BE2C (cell line): Measurements from ENCODE around the gene RNPEPL1.
A peak's percentile ranks its signal among the peaks of the same experiment; 100 is the strongest.
"Not testable (repeated sequence)": the region's sequence is repeated elsewhere in the genome, so short reads cannot be mapped to it uniquely, and the experiment has no call there.

Source experiments
- DNase-seq: peaks from one replicate; pipeline ENCODE4 v3.0.0-alpha.2; 2020
- H3K27me3 ChIP-seq: fragments of 250-450 bp; sonication (Bioruptor Pico); 2 replicates; pipeline ENCODE4 v1.5.1; 2020; ENCODE audit warnings: mild to moderate bottlenecking
- H3K36me3 ChIP-seq: fragments of 250-450 bp; sonication (Bioruptor Pico); 2 replicates; pipeline ENCODE4 v1.5.1; 2020; ENCODE audit warnings: mild to moderate bottlenecking
- H3K4me1 ChIP-seq: fragments of 250-450 bp; sonication (Bioruptor Pico); 2 replicates; pipeline ENCODE4 v1.5.1; 2020
- H3K4me3 ChIP-seq: 2 replicates; pipeline ENCODE4 v1.5.1; 2011; ENCODE audit warnings: low read depth, low read length
- H3K9me3 ChIP-seq: fragments of 250-450 bp; sonication (Bioruptor Pico); 2 replicates; pipeline ENCODE4 v1.5.1; 2020
- TF ChIP-seq, protein P1 (sequence below): IDR thresholded peaks from 2 replicates; pipeline ENCODE4 v1.5.1; 2012; ENCODE audit warnings: mild to moderate bottlenecking, low read depth, low read length

RNPEPL1 gene

DNA sequence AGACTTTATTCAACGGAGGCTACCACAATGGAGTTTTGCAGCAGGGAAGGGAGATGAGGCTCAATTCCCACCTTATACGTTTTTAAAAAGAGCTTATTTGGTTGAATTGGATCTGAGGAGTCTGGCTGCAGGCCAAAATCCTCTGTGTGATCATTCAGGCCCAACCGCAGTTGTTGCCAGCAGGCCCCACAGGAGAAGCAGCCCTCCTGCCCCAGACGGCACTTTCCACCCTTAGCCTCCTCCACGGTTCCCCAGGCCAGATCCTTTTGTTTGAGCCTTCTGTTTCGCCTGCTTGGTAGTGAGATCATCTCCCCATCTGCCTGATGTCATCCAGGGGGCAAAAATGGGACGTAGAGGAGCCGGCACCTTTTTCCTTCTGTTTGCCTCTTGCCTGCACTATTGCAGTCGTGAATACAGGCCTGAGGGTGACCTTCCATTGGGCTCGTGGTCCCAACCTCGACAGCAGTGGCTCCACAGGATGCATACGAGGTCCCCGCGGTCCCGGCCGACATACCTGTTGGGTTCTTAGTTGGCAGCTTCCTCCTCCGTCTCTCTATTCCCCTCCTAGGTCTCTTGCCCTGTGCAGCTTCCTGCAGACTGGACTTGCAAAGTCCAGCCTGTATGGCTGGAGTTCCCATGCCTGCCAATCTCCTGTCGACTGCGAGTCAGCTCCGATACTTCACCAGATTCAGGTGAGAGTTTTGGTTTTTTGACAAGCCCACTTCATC, 47.7 kb downstream of the RNPEPL1 start:
- Histone ChIP-seq H3K36me3 (no peaks in the 10 kb centered on the region), H3K4me1 (no peaks in the 10 kb centered on the region), H3K27me3 (no peaks in the 10 kb centered on the region), H3K9me3 (no peaks in the 10 kb centered on the region), H3K4me3 (no peak overlapping the region)
- TF ChIP-seq, protein P1, sequence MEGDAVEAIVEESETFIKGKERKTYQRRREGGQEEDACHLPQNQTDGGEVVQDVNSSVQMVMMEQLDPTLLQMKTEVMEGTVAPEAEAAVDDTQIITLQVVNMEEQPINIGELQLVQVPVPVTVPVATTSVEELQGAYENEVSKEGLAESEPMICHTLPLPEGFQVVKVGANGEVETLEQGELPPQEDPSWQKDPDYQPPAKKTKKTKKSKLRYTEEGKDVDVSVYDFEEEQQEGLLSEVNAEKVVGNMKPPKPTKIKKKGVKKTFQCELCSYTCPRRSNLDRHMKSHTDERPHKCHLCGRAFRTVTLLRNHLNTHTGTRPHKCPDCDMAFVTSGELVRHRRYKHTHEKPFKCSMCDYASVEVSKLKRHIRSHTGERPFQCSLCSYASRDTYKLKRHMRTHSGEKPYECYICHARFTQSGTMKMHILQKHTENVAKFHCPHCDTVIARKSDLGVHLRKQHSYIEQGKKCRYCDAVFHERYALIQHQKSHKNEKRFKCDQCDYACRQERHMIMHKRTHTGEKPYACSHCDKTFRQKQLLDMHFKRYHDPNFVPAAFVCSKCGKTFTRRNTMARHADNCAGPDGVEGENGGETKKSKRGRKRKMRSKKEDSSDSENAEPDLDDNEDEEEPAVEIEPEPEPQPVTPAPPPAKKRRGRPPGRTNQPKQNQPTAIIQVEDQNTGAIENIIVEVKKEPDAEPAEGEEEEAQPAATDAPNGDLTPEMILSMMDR, result no peak
- peak; percentile 41 for DNase-seq

DNA sequence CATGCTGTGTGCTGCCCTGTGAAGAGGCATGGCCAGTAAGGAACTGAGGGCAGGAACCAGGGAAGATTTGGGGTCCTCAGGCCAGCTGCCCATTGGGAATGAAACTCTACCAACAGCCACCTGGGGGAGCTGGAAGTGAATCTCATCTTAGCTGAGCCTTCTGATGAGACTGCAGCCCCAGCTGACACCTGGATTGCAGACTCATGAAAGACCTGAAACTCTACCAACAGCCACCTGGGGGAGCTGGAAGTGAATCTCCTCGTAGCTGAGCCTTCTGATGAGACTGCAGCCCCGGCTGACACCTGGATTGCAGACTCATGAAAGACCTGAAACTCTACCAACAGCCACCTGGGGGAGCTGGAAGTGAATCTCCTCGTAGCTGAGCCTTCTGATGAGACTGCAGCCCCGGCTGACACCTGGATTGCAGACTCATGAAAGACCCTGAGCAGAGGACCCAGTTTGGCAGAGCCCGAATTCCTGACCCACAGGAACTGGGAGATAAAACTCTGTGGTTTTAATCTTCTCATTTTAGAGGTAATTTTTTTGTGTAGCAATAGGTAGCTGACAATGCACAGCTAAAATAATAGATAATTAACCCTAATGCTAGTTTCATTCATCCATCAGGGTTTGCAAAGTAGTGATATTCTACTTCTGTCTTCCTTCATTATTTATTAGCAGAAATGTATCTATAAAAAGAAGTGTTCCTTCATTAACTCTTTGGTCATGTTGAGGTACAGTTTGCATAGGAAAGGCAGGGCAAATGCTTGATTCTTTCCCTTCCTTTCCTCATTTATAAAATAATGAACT, 48.8 kb downstream of the RNPEPL1 start:
- H3K4me1 ChIP-seq, H3K4me3 ChIP-seq, H3K36me3 ChIP-seq, H3K9me3 ChIP-seq, H3K27me3 ChIP-seq: not testable (repeated sequence)
- DNase-seq, result peak; percentile 3
- TF ChIP-seq, protein P1, result 0 out of 2 replicates have a peak, but pooled peaks have one; percentile 3

DNA sequence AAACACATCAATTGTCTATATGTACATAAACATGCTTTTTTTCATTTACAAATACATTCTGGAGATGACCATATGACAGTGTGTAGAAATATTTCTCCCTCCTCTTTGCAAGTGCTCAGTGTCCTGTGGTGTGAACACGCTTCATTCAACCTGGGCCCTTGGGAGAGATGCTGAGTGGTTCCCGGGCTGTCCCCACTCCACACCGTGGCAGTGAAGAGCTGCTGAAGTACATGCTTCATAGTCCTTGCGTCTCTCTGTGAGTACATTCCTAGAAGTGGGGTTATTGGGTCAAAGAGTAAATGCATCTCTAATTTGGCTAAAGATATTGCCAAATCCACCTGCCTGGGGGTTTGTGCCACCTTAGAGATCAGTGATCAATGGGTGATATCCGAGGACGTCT, 50.5 kb downstream of the RNPEPL1 start:
- Histone ChIP-seq H3K4me3 (no peak overlapping the region), H3K36me3 (no peaks in the 10 kb centered on the region), H3K4me1 (peaks cover 5% of the 10 kb centered on the region), H3K27me3 (no peaks in the 10 kb centered on the region), H3K9me3 (no peaks in the 10 kb centered on the region)
- peak; percentile 3 for DNase-seq
- TF ChIP-seq, protein P1, result no peak

DNA sequence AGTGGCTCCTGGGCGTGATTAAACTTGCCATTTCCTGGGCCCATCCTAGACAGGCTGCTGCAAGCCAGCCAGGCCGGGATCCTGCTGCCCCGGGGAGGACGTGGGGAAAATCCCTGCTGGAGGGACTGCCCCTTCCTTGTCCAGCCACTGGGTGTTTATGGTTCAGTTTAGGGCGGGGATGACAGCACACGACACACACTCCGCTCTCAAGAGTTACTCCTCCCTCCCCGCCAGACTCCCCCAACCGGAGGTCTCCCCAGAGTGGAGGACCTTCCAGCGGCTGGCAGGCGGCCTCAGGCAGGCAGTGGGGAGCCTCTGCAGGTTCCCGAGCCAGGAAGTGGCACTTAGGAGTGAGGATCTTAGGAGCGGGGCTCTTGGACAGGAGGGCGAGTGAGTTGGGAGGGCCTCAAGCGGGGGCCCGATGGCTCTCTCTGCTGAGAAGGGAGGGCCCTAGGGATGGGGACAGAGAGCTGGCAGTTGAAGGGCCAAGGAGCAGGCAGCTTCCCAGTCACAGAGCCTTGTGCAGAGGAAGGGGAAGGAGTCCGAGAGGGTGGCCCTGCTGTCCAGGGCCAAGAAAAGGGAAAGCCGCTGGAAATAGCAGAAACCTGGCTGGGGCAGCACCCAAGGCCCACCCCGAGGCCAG, 51.3 kb downstream of the RNPEPL1 start:
- peak; percentile 4 for DNase-seq
- no peak overlapping the region for H3K4me3 ChIP-seq
- H3K27me3 ChIP-seq, result no peaks in the 10 kb centered on the region
- H3K36me3 ChIP-seq, result no peaks in the 10 kb centered on the region
- TF ChIP-seq, protein P1, result no peak
- H3K4me1 ChIP-seq, result peaks cover 5% of the 10 kb centered on the region
- H3K9me3 ChIP-seq, result no peaks in the 10 kb centered on the region

DNA sequence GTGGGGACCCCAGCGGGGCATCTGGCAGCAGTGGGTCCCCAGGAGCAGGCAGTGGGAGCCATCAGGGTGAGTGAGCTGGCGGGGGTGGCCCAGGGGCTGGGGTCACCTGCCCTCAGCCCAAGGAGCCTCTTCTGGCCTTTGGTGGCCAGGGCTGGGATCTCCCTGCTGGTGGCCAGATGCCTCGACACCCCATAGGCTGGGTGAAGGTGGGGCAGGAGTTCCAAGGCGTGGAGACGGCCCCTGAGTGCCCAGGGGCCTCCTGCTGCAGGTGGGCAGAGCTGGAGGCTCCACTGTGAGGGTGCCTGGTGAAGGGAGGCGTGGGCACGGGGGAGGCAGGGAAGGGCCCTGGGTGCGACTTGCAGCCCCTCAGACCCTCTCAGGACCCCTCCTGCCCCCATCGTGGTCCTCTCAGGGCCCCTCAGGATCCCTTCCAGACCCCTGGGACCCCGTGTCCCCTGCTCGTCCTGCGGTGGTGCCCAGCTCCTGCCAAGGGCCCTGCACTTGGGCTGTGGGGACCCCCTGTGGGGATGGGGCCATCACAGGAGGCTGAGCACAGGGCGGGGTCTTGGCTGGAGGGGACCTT, 52.0 kb downstream of the RNPEPL1 start:
- peak; percentile 4 for DNase-seq
- Histone ChIP-seq H3K4me3 (no peak overlapping the region), H3K36me3 (no peaks in the 10 kb centered on the region), H3K9me3 (no peaks in the 10 kb centered on the region), H3K4me1 (peaks cover 5% of the 10 kb centered on the region), H3K27me3 (no peaks in the 10 kb centered on the region)
- TF ChIP-seq, protein P1, result no peak
